Adipose tissue (tissue), 3 donors: Measurements from ENCODE around the gene FALEC. TPM values are rescaled to one million over a fixed set of nuclear protein-coding genes. Genes with fewer than 3 reads are reported as not detected.

ENCODE experiments used
- H3K27ac ChIP-seq: one replicate; pipeline ENCODE4 v1.5.1; 2013; ENCODE audit warnings: low read depth, low read length
- WGBS, 3 donors: extraction: QIAGEN DNeasy Blood & Tissue Kit; methylation state at CpG; one replicate each; pipeline ENCODE4 v1.1.7; 2013; 5-methylcytosine and 5-hydroxymethylcytosine counted together
- polyA plus RNA-seq, 3 donors: library from polyadenylated mRNA; stranded (reverse); fragments of 200-250 nt; gene quantifications; one replicate each; pipeline ENCODE4 v1.2.3, GENCODE V29; 2013
- donor health status: healthy with polysubstance abuse.
- donor health status: Bipolar disorder and iron deficiency.
- donor health status: healthy.

Gene FALEC
- polyA plus RNA-seq, 3 donors: 0.15 to 0.18 TPM; not detected in 1

- peak overlapping the region; percentile 30 for H3K27ac ChIP-seq
- 18 to 32% (median 20%) methylated on average over 12 to 13 of the region's 13 CpGs for WGBS, 3 donors
Observed at GRCh38 chr1:150552128-150552910, 36.8 kb downstream of the FALEC start.

GRCh38 chr1:150552911-150553289 is 37.3 kb downstream of the FALEC start:
- WGBS, 3 donors: 61 to 78% (median 72%) methylated on average over 12 of the region's 12 CpGs
- H3K27ac ChIP-seq: peak overlapping the region; percentile 7

- 81 to 88% (median 81%) methylated on average over 23 of the region's 23 CpGs for WGBS, 3 donors
- H3K27ac ChIP-seq: no peak overlapping the region
Observed at GRCh38 chr1:150553392-150554085, 38.0 kb downstream of the FALEC start.

- H3K27ac ChIP-seq: no peak overlapping the region
Observed at GRCh38 chr1:150554086-150554452, 38.5 kb downstream of the FALEC start.

GRCh38 chr1:150555198-150555970 is 39.8 kb downstream of the FALEC start:
- H3K27ac ChIP-seq: no peak overlapping the region
- 84 to 89% (median 85%) methylated on average over 19 of the region's 19 CpGs for WGBS, 3 donors

More at GRCh38 chr1:150554086-150554452, 38.5 kb downstream of the FALEC start:
- 87 to 92% (median 90%) methylated on average over 8 of the region's 8 CpGs for WGBS, 3 donors

GRCh38 chr1:150555971-150556865 is 40.7 kb downstream of the FALEC start:
- no peak overlapping the region for H3K27ac ChIP-seq
- 75 to 77% (median 76%) methylated on average over 26 of the region's 26 CpGs for WGBS, 3 donors

- 87 to 88% (median 88%) methylated on average over 26 of the region's 26 CpGs for WGBS, 3 donors
- H3K27ac ChIP-seq: no peak overlapping the region
Observed at GRCh38 chr1:150557065-150557600, 41.6 kb downstream of the FALEC start.

GRCh38 chr1:150557813-150558212 is 42.3 kb downstream of the FALEC start:
- no peak overlapping the region for H3K27ac ChIP-seq
- 80 to 87% (median 83%) methylated on average over 15 of the region's 15 CpGs for WGBS, 3 donors

GRCh38 chr1:150558303-150558704 is 42.8 kb downstream of the FALEC start:
- H3K27ac ChIP-seq: no peak overlapping the region
- WGBS, 3 donors: 69 to 82% (median 76%) methylated on average over 15 of the region's 15 CpGs

GRCh38 chr1:150558761-150559655 is 43.5 kb downstream of the FALEC start:
- H3K27ac ChIP-seq: no peak overlapping the region
- WGBS, 3 donors: 48 to 59% (median 59%) methylated on average over 27 to 28 of the region's 28 CpGs

- H3K27ac ChIP-seq: no peak overlapping the region
- WGBS, 3 donors: 66 to 72% (median 67%) methylated on average over 10 of the region's 10 CpGs
Observed at GRCh38 chr1:150559656-150560010, 44.1 kb downstream of the FALEC start.

- 24 to 31% (median 31%) methylated on average over 9 of the region's 9 CpGs for WGBS, 3 donors
- H3K27ac ChIP-seq: no peak overlapping the region
Observed at GRCh38 chr1:150560011-150560438, 44.5 kb downstream of the FALEC start.

GRCh38 chr1:150560576-150561253 is 45.2 kb downstream of the FALEC start:
- WGBS, 3 donors: 13 to 15% (median 15%) methylated on average over 17 of the region's 17 CpGs
- H3K27ac ChIP-seq: peak overlapping the region; percentile 100

GRCh38 chr1:150561254-150561973 is 45.9 kb downstream of the FALEC start:
- 0 to 1% (median 1%) methylated on average over 29 to 32 of the region's 32 CpGs for WGBS, 3 donors
- H3K27ac ChIP-seq: peak overlapping the region; percentile 100

- 0 to 1% (median 0%) methylated on average over 14 to 18 of the region's 18 CpGs for WGBS, 3 donors
- peak overlapping the region; percentile 100 for H3K27ac ChIP-seq
Observed at GRCh38 chr1:150561974-150562445, 46.5 kb downstream of the FALEC start.
